HEK293 (cell line): ENCODE data around the gene MT1A.
A peak's percentile ranks its signal among the peaks of the same experiment; 100 is the strongest.

Experiments
- CTCF ChIA-PET: fragments of 350-600 bp; formaldehyde crosslinking; extraction: SDS; loops from one replicate; lab custom pipeline; 2021; ENCODE audit warnings: antibody characterized with exemption; lab: Yijun Ruan, JAX
- POLR2A ChIA-PET: fragments of 300-600 bp; formaldehyde crosslinking; extraction: SDS; loops from one replicate; lab custom pipeline; 2020; ENCODE audit warnings: antibody characterized with exemption, inconsistent platforms; lab: Yijun Ruan, JAX
- H3K27ac ChIP-seq: fragments of 200-500 bp; sonication (Bioruptor generic); 2 replicates; pipeline ENCODE4 v1.5.1; 2014; ENCODE audit warnings: low read depth, low read length, control low read depth, inconsistent platforms; ENCODE audit errors: extremely low read depth
- H3K36me3 ChIP-seq, 2 experiments: fragments of 200-500 bp in 1 of 2; sonication (Bioruptor generic) in 1 of 2; 1 replicate in 1 of 2; 2 replicates in 1 of 2; pipeline ENCODE4 v1.5.1; 2014 to 2017; ENCODE audit warnings: inconsistent platforms in 2 of 2, low read length in 2 of 2; ENCODE audit not compliant: control insufficient read depth in 2 of 2, insufficient read depth in 1 of 2
- H3K4me1 ChIP-seq: fragments of 200-500 bp; sonication (Bioruptor generic); 2 replicates; pipeline ENCODE4 v1.5.1; 2014; ENCODE audit warnings: mild to moderate bottlenecking, low read length, inconsistent platforms; ENCODE audit not compliant: control insufficient read depth, insufficient read depth
- H3K4me3 ChIP-seq: 2 replicates; pipeline ENCODE4 v1.5.1; 2011; ENCODE audit warnings: low read depth, mild to moderate bottlenecking, control low read depth, low read length, moderate library complexity
- H3K9me3 ChIP-seq: fragments of 200-500 bp; sonication (Bioruptor generic); 2 replicates; pipeline ENCODE4 v1.5.1; 2014; ENCODE audit warnings: low read depth, low read length, inconsistent platforms; ENCODE audit not compliant: control insufficient read depth, insufficient read depth
- BCL6B ChIP-seq: fragments of 450-650 bp; formaldehyde crosslinking; IDR thresholded peaks from 2 replicates; pipeline ENCODE4 v1.5.1; 2017; ENCODE audit warnings: missing biosample characterization, missing genetic modification characterization
- KLF7 ChIP-seq: fragments of 450-650 bp; formaldehyde crosslinking; IDR thresholded peaks from 2 replicates; pipeline ENCODE4 v1.5.1; 2016; ENCODE audit warnings: missing biosample characterization, missing genetic modification characterization, borderline replicate concordance
- SP7 ChIP-seq: fragments of 450-650 bp; formaldehyde crosslinking; IDR thresholded peaks from 2 replicates; pipeline ENCODE4 v1.5.1; 2016; ENCODE audit warnings: missing biosample characterization, missing genetic modification characterization
- TSHZ1 ChIP-seq: fragments of 450-650 bp; formaldehyde crosslinking; IDR thresholded peaks from 2 replicates; pipeline ENCODE4 v1.5.1; 2016; ENCODE audit warnings: missing biosample characterization, missing genetic modification characterization, borderline replicate concordance
- ZBTB44 ChIP-seq: fragments of 450-650 bp; IDR thresholded peaks from 2 replicates; pipeline ENCODE4 v1.5.1; 2018; ENCODE audit warnings: missing biosample characterization, mild to moderate bottlenecking, missing genetic modification characterization
- ZFP3 ChIP-seq: fragments of 450-650 bp; formaldehyde crosslinking; IDR thresholded peaks from 2 replicates; pipeline ENCODE4 v1.5.1; 2016; ENCODE audit warnings: low read depth, missing biosample characterization, missing genetic modification characterization
- ZNF140 ChIP-seq: fragments of 450-650 bp; formaldehyde crosslinking; IDR thresholded peaks from 2 replicates; pipeline ENCODE4 v1.5.1; 2016; ENCODE audit warnings: missing biosample characterization, missing genetic modification characterization
- ZNF16 ChIP-seq: fragments of 450-650 bp; formaldehyde crosslinking; IDR thresholded peaks from 2 replicates; pipeline ENCODE4 v1.5.1; 2016; ENCODE audit warnings: low read depth, missing biosample characterization, missing genetic modification characterization
- ZNF266 ChIP-seq: fragments of 450-650 bp; formaldehyde crosslinking; IDR thresholded peaks from 2 replicates; pipeline ENCODE4 v1.5.1; 2016; ENCODE audit warnings: missing biosample characterization, missing genetic modification characterization, low read depth
- ZNF280D ChIP-seq: fragments of 450-650 bp; formaldehyde crosslinking; IDR thresholded peaks from 2 replicates; pipeline ENCODE4 v1.5.1; 2016; ENCODE audit warnings: missing biosample characterization, missing genetic modification characterization
- ZNF324 ChIP-seq: fragments of 450-650 bp; formaldehyde crosslinking; IDR thresholded peaks from 2 replicates; pipeline ENCODE4 v1.5.1; 2016; ENCODE audit warnings: missing biosample characterization, missing genetic modification characterization
- ZNF354C ChIP-seq: fragments of 450-650 bp; formaldehyde crosslinking; IDR thresholded peaks from 2 replicates; pipeline ENCODE4 v1.5.1; 2016; ENCODE audit warnings: missing biosample characterization, missing genetic modification characterization, low read depth, borderline replicate concordance
- ZNF404 ChIP-seq: fragments of 450-650 bp; formaldehyde crosslinking; IDR thresholded peaks from 2 replicates; pipeline ENCODE4 v1.5.1; 2017; ENCODE audit warnings: missing biosample characterization, missing genetic modification characterization
- ZNF529 ChIP-seq: fragments of 450-650 bp; formaldehyde crosslinking; IDR thresholded peaks from 2 replicates; pipeline ENCODE4 v1.5.1; 2017; ENCODE audit warnings: missing genetic modification characterization, missing biosample characterization; ENCODE audit not compliant: insufficient replicate concordance
- ZNF530 ChIP-seq: fragments of 450-650 bp; formaldehyde crosslinking; IDR thresholded peaks from 2 replicates; pipeline ENCODE4 v1.5.1; 2016; ENCODE audit warnings: low read depth, missing biosample characterization, missing genetic modification characterization
- ZNF596 ChIP-seq: fragments of 450-650 bp; IDR thresholded peaks from 2 replicates; pipeline ENCODE4 v1.5.0; 2018; ENCODE audit warnings: missing biosample characterization, mild to moderate bottlenecking, missing genetic modification characterization, moderate library complexity
- ZNF621 ChIP-seq: fragments of 450-650 bp; formaldehyde crosslinking; IDR thresholded peaks from 2 replicates; pipeline ENCODE4 v1.5.1; 2017; ENCODE audit warnings: missing biosample characterization, missing genetic modification characterization
- ZNF768 ChIP-seq: fragments of 450-650 bp; formaldehyde crosslinking; IDR thresholded peaks from 2 replicates; pipeline ENCODE4 v1.5.1; 2018; ENCODE audit warnings: missing biosample characterization, mild to moderate bottlenecking, missing genetic modification characterization
- ZNF837 ChIP-seq: fragments of 450-650 bp; formaldehyde crosslinking; IDR thresholded peaks from 2 replicates; pipeline ENCODE4 v1.5.1; 2016; ENCODE audit warnings: missing biosample characterization, missing genetic modification characterization
- ZSCAN23 ChIP-seq: fragments of 450-650 bp; formaldehyde crosslinking; IDR thresholded peaks from 2 replicates; pipeline ENCODE4 v1.5.1; 2016; ENCODE audit warnings: missing biosample characterization, missing genetic modification characterization

MT1A gene

GRCh38 chr16:56649820-56650219 is 11.4 kb downstream of the MT1A start:
- H3K4me3 ChIP-seq, result no peak overlapping the region
- H3K27ac ChIP-seq, result no peak overlapping the region
- H3K9me3 ChIP-seq, result no peaks in the 10 kb centered on the region
- H3K4me1 ChIP-seq, result no peaks in the 10 kb centered on the region
- TF ChIP-seq ZNF266 (tag by site-specific recombination) (no peak), SP7 (tag by site-specific recombination) (peak; percentile 45), ZNF324 (tag by site-specific recombination) (no peak), BCL6B (tag by site-specific recombination) (peak; percentile 95)
- TF ChIP-seq, all 188 proteins: peak for 2
- ChIA-PET POLR2A (no interaction called here), CTCF (interaction anchor here (0.6 to 1.4 kb wide), 6 partner anchors 12 to 1382 kb away, joined by 3 to 5 read pairs (median 4); partner anchors contain the start of gene MT1A)
- no peaks in the 10 kb centered on the region for H3K36me3 ChIP-seq

- CTCF ChIA-PET, result interaction anchor here (0.6 kb wide), 1 partner anchor 278 kb away, joined by 4 read pairs; no protein-coding TSS in a partner anchor
- Histone ChIP-seq H3K9me3 (no peaks in the 10 kb centered on the region), H3K4me1 (no peaks in the 10 kb centered on the region), H3K27ac (no peak within 1 kb of the TSS), H3K4me3 (no peak within 1 kb of the TSS), H3K36me3 (no peaks in the 10 kb centered on the region)
- POLR2A ChIA-PET, result no interaction called here
- TF ChIP-seq TSHZ1 (tag by site-specific recombination) (no peak), ZNF140 (no peak), ZNF16 (tag by site-specific recombination) (no peak), ZNF837 (no peak), ZNF530 (tag by site-specific recombination) (no peak), ZSCAN23 (tag by site-specific recombination) (no peak), ZNF768 (tag by site-specific recombination) (no peak), KLF7 (tag by site-specific recombination) (no peak), ZNF596 (no peak), ZNF404 (no peak), ZNF354C (no peak), ZFP3 (tag by site-specific recombination) (no peak), ZNF280D (tag by site-specific recombination) (no peak), ZBTB44 (tag by site-specific recombination) (no peak), ZNF529 (tag by site-specific recombination) (no peak), ZNF621 (no peak)
Measured at GRCh38 chr16:56651586-56651985, 13.1 kb downstream of the MT1A start, which contains the start of gene MT1B. Gene MT1B (plus strand): TSS chr16:56651886. CDS start chr16:56651954, 68 bp downstream.
